Epidermal melanocyte (primary cell): ENCODE results near the gene FYN.

Experiments
- DNase-seq: peaks from one replicate; pipeline ENCODE4 v3.0.0; 2011; ENCODE audit warnings: low spot score; ENCODE audit not compliant: insufficient read length

The FYN gene

DNA sequence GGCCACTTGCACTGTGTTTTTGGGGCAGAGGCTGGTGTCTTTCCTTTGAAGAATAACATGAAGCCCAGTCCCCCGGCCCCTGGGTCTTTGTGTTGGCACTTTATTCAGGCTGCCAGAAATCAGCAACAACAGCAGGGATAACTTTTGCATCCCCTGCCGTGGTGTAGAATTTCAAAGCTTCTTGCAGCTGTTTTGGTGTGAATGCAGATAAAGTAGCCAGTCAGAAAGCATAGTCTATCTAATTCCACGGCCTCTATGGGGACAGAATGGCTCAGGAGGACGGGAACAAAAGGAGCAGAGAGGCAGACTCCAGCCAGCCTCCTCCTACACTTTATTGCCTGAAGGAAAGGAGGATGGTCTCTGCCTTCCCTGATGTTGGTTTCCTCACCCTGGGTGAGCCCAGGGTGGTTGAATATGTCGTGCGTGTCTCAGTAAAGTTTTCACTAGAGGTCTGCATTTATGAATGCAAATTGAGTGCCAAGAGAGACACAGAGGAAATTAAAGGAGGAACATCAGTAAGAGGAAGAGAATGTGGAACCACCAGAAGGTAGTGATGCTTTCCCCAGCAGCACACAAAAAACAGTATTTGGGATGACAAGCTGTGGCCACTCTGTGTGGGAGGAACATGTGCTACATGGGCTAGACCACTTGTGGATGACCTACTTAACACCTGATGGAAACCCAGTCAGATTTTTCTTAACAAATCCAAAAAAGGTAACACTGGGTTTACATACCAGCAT lies 141.6 kb downstream of the FYN start:
- no peak for DNase-seq

DNA sequence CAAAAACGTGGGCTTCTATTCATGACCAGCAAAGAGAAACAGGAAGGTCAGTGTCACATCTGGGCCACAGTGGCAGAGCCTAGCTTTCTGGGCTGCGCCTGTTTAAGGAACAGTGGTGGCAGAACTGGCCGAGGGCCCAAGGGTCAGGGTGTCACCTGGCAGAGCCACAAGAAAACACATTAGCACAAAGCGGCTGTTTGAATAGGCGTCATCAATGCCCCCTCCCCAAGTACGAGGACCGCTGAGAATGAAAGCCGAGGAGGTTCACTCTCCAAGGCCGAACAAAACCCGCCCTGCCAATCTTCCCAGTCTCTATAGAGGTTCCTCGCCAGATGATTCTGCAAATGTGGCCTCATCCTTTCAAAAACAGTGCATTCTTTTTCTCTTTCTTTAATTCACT lies 142.4 kb downstream of the FYN start:
- no peak for DNase-seq

DNA sequence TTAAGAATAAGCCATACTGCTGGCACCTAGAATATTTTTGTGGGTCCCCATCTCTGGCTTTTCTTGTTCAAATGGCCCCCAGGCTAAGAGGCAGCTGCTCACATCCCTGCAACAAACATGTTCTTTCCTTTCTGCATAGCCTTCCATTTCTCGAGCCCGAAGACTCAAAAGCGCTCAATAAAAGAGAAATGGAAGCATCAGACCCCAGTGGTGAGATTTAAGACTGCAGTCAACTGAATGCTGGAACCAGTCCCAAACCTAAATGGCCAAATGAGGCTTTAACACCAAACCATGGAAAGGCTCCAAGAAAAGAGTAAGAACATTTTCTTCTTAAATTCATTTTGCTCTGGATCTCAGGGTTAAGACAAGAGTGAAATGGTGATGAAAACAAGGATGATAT lies 145.4 kb downstream of the FYN start:
- no peak for DNase-seq

DNA sequence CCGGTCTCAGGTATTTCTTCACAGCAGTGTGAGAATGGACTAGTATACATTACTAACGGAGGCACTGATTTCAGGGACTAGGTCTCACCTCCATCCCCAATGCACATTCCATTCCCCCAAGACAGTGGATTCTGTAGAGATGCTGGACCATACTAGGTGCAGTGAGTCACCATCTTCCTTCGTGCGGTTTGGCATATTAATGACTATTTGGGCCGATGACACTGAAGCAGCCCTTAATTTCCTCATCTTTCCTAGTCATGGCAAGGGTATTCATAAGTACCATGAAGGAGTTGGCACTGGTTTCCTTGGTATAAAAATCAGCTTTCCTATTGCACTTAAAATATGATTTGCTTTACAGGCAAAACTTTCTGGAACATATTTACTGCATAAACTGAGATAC lies 146.2 kb downstream of the FYN start:
- no peak for DNase-seq

DNA sequence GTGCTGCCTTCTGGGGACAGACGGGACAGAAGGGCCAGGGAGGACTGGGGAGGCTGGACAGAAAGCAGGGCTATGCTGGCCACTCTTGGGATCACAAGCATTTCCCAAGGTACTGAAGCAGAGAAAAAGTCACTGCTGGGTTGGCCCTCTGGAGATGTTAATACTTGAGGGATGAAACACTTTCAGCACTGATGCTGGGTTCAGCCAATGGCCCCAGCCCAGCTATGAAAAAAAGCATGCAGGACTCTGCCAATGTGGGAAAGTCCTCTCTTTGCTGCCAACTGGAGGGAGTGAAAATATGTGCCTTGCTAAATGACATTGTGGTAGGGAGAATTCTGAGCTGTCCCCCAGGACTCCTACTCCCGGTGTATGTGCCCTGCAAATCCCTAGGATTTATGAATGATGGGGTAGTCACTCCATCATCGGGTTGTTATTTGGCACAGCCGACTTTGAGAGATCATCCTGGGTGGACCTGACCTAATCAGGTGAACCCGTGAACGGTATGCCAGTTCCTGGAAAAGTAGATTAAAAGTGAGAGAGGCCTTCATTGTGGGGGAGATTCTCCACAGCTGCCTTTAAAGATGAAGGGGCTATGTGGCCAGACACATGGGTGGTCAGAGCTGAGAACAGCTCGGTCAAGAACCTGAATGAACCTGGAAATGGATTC lies 147.7 kb downstream of the FYN start:
- no peak for DNase-seq

DNA sequence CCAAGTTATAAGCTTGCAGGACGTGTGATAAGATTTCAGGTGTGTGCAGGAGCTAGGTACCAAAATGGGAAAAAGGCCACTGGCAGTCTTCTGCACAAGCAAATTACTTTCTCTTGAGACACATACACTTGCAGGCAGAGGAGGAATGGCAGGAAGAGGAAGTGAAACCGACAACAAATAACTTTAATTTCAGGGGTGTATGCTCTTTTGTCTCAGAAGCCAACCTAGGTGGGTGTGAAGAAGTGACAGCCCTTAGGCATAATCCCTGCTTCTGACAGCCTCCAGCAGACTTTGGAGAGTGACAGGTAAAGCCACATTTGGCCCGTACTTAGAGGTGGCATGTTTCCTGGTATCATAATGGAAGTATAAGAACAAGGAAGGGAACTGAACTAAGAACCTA lies 148.7 kb downstream of the FYN start:
- no peak for DNase-seq

DNA sequence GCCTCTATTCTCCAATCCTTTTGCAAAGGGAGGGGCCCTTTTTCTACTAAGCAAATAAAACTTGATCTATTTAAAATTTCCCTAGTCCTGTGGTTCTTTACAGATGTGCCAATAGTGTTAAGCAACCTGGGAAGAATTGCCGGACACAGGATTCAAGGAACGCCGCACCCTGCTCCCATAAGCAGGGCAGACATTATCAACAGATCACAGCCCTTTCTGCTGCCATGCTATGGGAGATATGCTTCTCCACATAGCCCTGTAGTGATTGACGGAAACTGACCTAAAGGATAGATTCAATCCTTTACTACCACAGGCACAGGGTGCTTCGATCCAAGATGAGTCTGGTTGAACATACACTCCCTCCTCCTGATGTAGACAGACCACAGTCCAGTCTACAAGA lies 149.2 kb downstream of the FYN start:
- no peak for DNase-seq

DNA sequence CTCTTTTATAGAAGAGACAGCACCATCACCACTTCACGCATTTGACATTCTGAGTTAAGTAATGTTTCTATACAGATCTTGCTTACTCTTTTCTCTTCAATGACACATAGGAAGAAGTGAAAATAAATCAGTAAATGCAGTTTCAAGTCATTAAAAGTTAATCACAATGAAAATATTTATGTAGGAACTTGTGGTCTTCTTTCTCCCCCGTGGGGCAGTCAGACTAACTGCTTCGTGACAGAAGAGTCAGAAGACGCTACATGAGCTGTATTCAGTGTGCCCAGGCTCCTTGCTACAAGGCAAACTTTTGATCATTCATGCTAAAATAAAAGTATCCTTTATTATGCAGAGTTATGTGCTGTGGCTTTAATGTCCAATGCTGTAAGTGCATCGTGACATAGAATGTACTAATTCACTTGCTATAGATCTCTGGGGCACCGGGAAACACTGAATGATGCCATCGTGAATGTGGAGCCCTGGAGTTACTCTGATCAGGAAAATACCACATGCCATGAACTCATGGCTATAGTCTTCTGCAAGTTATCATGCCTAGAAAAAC lies 149.8 kb downstream of the FYN start:
- DNase-seq = no peak

DNA sequence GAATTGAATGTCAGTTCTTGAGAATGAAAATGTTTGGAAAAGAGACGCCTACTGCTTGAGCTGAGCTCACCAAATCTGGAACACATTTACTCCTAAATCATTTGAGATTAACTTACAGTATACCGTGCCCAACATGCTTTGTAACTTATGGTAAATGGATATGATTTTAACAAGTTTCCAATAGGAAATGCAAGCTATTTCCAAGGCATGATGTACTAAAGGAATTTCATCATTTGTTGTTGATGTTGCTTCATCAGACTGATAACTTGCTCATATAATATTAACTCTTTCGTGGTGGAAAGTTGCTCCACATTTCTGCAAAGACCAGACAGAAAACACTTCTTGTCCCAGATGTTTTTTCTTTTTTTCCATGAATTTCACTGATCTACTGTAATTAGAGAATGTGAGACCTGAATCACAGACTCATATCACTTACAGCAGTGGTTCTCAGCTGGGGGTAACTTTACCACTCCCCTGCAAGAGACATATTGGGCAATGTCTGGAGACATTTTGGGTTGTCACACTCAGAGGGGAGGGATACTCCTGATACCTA lies 151.0 kb downstream of the FYN start:
- no peak for DNase-seq

DNA sequence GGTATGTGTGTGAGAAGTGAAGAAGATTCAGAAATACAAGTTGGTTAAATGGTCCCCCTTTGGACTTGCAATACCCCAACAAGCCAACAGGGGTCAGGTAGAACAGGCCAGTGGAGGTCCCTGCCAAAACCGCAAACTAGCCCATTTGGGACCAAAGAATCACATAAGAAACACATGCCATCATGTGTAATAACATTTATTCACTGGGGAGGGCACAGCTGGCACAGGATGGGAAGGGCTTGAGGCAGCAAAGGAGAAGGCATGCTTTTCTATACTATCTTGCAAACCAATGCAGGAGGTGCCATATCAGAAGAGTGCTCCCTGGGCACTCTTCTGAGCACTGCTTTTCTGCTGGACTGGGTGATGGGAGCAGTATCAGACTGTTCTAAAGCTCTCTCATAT lies 151.5 kb downstream of the FYN start:
- DNase-seq = no peak

DNA sequence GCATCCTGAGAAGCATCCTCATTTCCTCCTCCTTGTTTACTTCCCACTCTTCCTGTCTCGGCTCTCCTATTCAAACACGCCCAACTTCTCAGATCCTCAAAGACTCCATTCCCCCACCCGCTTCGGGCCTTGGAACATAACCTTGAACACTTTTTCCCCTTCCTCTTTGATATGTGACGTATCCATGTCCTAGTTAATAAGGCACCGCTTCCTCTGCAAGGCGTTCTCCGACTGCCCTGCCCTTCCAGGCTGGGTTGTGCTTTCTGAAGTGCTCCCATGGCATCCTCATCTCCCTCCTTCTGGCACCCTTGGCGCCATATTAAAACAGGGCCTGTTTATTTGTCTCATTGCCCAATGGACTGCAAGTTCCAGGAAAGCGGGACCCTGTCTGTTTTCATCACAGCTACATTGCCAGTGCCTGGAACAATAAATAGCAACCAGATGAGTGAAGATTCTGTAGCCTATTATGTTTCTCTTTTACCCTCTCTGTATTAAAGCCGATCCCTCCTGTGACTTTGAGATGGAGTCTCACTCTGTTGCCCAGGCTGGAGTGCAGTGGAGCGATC lies 152.2 kb downstream of the FYN start:
- DNase-seq = no peak

DNA sequence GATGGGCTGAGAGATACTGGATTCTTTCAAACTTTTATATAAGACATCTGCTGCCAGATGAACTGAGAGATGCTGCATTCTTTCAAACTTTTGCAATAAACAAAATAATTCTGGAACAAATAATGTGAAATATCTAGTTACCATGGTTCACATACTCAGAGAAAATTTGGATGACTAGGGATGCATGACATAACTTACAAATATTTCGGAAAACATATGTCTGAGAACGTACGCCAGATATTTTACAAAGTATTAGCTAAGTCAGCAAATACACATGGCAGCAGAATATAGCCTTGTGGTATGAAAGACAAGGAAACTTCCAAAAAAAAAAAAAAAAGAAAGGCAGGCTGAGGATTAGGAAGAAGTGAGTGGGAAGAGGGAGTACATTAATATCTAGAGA lies 154.3 kb downstream of the FYN start:
- no peak for DNase-seq

DNA sequence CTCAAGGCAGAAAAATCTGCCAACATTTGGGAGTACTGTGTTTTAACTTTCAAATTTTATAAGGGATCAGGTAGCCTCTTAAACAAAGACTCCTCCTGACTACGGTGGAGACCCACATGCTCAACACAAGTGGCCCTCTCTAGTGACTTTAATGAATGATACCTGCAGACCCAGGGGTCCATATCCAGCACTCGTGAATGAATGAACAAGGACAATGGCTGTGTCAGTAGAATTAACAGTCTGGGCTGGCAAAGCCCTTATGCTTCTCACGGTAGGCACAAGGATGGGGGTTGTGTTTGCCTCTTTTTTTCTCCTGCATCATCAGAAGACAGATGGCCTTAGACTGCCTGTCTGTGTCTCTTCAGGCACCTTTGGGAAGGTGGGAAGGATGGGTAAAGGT lies 154.9 kb downstream of the FYN start:
- no peak for DNase-seq

DNA sequence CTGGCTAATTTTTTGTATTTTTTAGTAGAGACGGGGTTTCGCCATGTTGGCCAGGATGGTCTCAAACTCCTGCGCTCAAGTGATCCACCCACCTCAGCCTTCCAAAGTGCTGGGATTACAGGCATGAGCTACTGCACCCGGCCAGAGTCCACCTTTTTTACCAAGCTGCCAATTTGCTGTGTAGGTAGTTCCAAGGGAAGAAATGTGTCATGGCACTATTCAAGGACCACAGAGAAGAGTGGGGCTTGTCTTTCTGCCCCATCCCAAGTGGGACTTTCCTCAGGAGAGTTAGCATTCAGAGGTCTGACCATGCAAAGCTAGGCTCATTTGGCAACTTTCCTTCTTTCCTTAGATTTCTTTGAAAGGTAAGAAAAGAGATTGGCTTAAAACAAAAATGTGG lies 155.6 kb downstream of the FYN start:
- DNase-seq = no peak

DNA sequence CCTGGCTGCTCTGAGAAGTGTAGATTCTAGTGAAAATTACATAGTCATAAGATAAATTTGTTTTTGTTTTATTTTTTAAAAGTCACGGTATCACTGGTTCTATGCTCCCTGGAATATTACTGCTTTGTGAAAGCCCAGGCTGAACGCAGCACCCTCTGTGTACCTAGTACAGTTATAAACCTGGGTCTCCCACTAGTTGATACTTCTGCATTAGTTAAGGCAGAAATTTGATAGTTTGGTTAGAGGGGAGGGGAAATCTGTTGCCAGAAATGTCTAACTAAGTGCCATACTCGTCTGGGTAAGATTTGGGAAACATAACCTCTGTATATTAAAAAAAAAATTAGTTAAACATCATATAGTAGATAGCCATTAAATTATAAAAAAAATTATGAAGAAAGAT lies 156.9 kb downstream of the FYN start:
- DNase-seq = no peak

DNA sequence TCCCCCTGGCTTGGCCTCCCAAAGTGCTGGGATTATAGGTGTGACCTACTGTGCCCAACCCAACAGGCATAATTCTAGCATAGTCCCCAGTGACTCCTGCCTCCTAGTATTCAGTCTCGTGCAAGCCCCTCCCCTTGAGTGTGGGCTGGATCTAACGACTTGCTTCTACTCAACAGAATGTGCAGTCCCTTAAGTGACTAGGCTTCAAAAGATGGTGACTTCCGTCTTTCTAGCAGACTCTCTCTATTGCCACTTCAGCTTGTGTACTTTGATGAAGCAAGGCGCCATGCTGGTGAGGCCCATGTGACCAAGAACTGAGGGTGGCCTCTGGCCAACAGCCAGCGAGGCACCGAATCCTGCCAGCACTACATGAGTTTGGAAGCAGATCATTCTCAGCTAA lies 157.9 kb downstream of the FYN start:
- no peak for DNase-seq

DNA sequence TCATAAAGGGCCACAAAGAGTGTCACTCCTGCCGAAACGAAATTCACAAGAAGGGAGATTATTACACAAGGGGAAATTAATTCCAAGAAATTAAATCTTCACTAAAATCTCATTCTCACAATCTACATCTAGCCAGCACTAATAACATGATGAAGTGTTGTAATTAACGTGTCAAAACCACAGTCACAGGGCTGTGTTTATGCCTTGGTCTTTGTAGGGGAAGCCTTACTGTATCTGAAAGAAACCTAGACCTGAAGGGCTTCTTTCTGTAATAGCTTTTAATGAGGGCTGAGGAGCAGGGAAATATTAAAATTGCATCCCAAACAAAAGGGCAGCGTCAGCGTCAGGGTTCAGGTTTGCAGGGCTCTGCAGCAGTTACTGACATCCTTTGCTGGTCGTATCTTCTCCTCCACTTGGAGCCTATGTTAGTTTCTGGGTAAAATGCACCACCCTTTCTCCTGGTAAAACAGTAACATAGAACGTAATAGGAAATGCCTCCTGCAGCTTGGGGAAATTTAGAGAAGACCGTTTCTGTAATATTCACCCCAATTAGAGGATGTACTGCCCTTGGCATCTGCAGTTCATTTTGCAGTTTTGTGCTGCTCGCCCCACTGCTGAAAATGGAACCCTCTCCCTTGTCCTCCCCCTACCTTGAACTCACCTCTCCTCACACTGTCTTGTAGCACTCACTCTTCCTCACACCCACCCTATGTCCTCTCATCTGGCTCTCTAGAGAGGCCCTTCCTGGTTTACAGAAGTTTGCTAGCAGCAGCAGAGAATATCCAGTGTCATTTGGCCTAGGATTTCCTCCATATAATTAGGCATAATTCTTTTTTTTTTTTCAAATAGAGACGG lies 158.6 kb downstream of the FYN start:
- DNase-seq = no peak

DNA sequence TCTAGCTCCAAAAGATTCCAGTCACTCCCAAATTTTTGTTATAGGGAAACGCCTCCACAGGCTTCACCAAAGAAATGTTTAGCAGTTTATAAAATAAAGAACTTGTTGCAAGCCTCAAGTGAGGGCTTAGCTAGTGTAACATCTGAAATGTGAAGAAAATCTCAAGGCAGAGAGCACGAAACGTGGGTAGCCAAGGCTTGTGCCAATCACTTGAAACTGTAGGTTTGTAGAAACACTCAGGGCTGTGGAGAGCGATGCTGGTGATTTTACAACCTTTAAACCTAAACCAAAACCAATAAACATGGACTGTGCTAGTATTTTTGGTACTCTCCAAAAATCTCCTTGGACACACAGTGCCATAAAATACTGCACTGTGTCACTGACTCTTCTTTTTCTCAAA lies 159.4 kb downstream of the FYN start:
- no peak for DNase-seq

DNA sequence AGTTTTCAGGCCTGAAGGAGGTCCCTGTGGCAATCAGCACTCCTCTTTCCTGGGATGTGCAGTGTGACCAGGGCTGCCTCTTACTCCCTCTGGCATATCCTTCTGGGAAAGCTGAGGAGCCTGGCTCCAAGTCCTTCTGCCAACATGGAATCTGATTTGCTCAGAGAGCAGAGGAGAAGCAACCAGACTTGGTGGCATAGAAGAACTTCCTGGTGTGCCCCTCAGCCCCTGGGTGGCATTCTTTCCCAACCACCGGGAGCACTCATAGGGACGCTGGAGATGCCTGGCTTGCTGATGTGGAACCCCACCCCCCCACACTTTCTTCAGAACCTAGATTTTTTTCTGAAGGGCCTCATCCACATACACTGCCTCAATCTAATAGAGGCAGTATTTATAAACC lies 160.0 kb downstream of the FYN start:
- DNase-seq = no peak

DNA sequence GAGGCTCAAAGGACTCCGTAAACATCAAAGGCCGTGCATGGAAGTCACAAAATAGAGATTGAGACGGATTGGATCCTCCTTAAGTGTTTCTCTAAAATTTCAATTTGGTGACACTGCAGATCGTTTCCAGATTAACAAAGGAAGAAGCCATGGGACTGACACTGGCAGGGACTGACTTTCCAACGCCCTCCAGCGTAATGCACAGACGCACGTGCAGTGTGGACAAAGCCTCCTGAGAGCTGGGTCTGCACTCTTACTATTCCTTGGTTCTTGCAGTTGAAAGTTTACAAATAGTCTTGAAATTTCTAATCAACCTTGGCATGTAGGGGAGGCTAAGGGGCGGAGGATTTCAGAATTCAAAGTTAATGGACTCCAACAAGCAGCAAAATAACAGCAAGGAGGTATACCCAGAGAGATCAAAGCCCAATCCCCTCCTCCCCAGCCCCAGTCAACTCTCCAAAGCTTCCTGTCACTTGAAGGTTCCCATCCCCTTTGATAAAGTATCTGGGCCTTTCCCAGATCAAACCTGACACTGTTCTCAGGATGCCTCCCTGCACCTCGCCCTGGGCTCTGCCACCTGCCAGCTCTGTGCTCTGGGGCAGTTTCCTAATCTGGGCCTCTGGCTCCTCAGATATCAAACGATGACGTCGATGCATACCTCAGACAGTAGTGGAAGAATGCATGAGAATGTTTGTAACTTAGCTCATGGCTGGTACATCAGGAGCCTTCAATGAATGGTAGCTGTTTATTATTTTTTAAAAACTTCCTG lies 161.1 kb downstream of the FYN start:
- no peak for DNase-seq

DNA sequence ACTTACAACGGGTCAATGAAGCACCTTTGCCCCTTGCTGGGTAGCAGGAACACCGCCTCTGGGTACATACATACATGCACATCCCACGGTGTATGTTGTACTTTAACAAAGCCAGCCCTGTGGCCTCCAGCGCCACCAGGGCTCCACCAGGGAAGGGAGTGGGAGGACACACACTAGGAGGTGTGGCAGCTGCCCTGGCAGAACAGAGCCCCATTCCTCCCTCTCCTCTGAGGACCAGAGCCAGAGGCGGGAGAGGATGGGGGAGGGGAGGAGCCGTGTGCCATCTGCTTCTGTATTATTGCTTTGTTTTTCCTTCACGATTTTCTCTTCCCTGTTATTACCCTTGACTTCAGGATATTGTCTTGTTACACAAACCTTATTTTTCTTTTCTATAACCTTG lies 161.8 kb downstream of the FYN start:
- no peak for DNase-seq
